ENCODE data around the gene P2RY12.

DNA sequence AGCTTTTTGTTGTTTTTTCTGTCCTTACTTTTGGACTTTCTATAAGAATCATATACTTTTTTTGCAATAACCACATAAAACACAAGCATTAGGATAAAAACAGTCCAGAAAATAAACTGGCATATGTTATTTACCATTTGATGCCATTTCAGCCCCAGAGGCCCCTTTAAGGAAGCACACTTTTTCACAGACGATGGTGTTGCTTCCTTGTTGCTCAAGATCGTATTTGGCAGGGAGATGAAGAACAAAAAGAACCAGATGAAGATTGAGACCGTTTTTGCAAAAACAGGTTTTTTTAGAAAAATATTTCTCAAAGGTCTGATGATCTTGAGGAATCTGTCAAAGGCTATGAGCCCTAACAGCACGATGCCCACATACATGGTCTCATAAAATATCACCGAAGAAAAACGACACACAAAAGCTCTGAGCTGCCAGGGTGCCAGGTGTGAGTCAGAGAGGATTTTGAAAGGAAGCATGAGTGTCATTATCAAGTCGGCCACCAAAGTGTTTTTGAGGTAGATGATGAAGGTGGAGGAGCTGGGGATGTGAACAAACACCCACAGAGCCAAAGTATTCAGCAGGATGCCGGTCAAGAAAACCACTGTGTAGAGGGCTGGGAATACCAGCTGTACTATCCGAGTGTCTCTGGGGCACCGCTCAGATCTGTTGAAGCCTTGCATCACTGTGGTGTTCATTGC is 56.1 kb downstream of the P2RY12 start:
- no peak for TF ChIP-seq POLR2A (IDR thresholded peaks at IDR 0.05)
- TF ChIP-seq CTCF (IDR thresholded peaks at IDR 0.05) = no peak
